ENCODE data around the gene ZNF24.

ZNF24 gene

GRCh38 chr18:35343936-35344735, at the start of gene ZNF24:
ZNF24 (minus strand) TSS chr18:35344420; CDS start chr18:35340650, 3,770 bp downstream.
- peak; percentile 95 for DNase-seq

DNA sequence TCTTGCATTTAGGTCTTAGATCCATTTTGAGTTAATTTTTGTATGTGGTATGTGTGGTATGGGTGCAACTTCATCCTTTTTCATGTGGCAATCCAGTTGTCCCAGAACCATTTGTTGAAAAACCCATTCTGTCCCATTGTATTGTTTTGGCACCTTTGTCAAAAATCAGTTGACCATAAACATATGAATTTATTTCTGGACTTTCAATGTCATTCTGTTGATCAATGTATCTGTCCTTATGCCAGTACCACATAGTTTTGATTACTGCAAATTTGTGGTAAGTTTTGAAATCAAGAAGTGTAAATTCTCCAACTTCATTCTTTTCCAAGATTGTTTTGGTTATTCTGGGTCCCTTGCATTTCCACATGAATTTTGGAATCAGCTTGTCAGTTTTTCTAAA, 49.5 kb upstream of the ZNF24 start:
- DNase-seq: no peak

DNA sequence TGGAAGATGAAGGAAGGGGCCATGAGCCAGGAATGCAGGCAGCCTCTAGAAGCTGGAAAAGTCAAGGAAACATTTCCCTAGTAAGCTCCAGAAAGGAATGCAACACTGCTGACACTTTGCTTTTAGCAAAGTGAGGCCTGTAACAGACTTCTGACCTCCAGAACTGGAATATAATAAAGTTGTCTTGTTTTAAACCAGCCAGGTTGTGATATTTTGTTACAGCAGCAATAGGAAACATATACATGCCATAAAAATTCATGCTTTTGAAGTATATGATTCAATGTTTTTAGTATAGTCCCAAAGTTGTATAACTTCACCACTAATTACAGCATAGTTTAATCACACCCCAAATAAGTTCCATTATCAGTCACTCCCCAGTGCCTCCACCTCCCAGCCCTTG, 48.2 kb upstream of the ZNF24 start:
- DNase-seq: no peak

DNA sequence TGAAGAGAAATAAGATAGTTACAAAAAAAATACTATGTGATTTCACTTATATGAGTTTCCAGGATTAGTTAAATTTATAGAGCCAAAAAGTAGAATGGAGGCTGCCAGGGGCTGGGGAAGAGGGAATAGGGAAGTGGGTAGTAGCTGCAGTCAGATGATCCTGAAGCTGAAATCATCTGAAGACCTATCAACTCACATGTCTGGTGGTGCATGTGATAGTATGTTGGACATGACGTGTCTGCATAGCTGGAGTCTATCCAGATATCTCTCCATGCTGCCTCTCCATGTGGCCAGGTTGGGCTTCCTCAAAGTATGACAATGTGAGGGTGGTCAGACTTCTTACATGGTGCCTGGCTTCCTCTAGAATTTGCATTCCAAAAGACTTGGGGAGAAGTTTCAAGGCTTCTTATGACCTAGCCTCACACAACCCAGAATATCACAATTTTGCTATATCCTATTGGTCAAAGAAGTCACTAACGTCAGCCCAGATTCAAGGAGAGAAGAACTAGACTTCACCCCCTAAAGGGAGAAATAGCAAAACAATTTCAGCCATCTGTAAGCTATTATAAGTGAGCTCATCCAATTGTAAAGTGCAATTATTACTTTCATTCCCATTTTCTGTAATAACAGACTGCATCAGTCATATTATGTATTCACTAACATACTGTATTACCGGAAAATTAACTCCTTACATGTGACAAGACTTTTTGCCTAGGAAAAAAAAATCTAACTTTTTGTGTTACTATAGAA, 46.9 kb upstream of the ZNF24 start:
- DNase-seq: no peak

DNA sequence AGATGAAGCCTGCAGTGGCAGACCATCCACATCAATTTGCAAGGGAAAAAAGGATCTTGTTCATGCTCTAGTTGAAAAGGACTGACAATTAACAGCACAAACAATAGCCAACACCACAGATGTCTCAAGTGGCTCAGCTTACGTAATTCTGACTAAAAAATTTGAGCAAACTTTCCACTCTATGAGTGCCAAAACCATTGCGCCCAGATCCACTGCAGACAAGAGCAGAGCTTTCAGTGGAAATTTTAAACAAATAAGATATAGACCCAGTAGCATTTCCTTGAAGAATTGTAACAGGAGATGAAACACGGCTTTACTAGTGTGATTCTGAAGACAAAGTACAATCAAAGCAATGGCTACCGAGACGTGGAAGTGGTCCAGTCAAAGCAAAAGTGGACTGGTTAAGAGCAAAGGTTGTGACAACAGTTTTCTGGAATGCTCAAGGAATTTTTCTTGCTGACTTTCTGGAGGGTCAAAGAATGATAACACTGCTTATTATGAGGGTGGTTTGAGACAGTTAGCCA, 44.9 kb upstream of the ZNF24 start:
- no peak for DNase-seq

DNA sequence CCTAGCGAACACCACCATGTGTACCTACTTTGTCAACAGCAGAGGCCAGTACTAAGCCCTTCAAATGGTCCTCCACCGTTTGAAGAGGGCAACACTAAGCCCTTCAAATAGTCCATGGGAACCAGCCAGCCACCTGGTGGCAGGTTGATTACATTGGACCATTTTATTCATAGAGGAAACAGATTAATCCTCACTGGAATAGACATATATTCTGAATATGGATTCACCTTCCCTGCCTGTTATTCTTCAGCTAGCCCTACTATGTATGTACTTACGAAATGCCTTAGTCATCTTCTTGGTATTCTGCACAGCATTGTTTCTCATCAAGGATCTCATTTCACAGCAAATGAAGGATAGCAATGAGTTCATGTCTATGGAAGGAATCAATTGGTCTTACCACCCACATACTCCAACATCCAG, 42.9 kb upstream of the ZNF24 start:
- DNase-seq: no peak

- peak; percentile 78 for DNase-seq
These were observed 42.4 kb upstream of the ZNF24 start for GRCh38 chr18:35386600-35387100.

DNA sequence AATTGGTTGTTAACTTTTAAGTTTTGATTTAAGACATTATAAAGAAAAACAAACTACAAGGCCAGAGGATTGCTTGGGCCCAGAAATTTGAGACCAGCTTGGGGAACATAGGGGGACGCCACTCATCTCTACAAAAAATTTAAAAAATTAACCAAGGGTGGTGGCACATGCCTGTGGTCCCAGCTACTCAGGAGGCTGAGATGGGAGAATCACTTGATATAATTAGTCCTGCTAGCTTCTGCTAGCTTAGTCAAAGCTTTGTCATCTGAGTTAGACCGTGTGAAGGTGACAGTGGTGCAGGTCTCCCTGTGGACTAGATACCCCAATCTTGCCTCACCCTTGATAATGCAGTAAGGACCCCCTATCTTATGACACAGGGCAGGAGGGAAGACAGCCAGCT, 38.9 kb upstream of the ZNF24 start:
- no peak for DNase-seq

DNA sequence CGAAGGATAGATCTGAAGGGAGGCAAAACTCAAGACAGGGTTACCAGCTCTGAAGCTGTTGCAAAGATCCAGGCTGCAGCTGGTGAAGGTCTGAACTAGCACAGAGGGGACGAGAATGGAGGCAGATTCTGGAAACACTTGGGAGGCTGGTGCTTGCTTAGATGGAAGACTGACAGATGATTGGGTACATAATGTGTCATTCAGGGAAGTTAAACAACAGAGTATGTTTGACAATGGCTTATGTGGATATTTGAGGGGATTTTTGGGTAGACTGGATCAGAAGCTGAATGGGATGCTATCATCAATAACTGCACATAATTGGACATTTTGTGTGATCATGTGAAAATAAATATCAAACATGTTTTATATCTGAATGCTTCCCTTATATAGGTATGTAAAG, 35.2 kb upstream of the ZNF24 start:
- no peak for DNase-seq

- no peak for DNase-seq
These were observed 34.3 kb upstream of the ZNF24 start for GRCh38 chr18:35378574-35378896.

- DNase-seq: no peak
These were observed 33.8 kb upstream of the ZNF24 start for GRCh38 chr18:35377875-35378573.

GRCh38 chr18:35376742-35377695, 32.8 kb upstream of the ZNF24 start, which contains the start of gene ZNF396:
ZNF396 (minus strand) TSS chr18:35377337; CDS start chr18:35374292, 3,045 bp downstream.
- peak; percentile 72 for DNase-seq

DNA sequence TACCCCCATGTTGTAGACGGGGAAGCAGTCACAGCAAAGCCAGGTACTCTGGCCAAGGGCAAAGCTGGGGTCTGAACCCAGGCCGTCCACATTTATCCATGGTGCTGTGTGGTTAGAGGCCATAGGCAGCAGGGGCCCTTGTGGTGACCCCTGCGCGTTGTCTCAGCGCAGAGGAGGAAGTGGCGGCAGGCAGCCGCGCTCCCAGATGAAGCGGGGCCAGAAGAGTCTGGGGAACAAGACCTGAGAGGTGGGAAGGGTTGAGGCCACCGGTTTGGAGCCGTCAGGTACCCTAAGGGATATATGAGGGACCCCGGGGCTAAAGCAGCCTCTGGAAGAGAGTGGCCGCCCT, 32.1 kb upstream of the ZNF24 start:
- peak; percentile 10 for DNase-seq

GRCh38 chr18:35374708-35375107, 30.5 kb upstream of the ZNF24 start:
- no peak for DNase-seq

GRCh38 chr18:35371412-35372195, 27.4 kb upstream of the ZNF24 start:
- DNase-seq: no peak

- DNase-seq: no peak
These were observed 24.9 kb upstream of the ZNF24 start for GRCh38 chr18:35369126-35369525.

DNA sequence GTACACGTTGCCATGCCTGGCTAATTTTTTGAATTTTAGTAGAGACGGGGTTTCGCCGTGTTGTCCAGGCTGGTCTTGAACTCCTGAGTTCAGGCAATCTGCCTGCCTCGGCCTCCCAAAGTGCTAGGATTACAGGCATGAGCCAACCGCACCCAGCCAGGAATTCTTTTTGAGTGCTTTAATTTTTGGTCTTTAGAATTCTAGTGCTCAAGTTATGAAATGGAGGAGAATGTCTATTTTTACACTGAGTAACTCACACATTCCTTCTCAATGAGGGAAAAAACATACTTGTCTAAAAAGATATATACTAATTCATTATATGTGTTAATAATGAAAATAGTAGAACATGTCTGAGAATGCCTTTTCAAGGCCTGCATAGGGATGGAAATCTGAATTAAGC, 24.4 kb upstream of the ZNF24 start:
- no peak for DNase-seq

DNA sequence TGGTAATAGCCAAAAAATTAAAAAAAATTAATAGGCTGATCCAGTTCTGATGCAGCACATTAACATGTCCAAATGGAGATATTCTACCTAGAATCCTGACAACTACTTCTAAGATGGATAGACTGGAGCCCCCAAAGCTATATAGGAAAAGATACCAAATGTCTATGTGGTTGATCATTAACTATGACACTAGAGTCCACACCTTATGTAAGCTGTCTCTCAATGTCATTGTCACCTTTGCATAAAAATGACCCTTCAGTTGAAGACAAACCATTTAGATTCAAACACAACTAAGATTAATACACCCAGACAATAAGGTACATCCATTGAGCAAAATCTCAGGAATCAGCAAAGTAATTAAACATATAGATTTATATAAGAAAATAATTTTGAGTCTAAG, 18.3 kb upstream of the ZNF24 start:
- no peak for DNase-seq

DNA sequence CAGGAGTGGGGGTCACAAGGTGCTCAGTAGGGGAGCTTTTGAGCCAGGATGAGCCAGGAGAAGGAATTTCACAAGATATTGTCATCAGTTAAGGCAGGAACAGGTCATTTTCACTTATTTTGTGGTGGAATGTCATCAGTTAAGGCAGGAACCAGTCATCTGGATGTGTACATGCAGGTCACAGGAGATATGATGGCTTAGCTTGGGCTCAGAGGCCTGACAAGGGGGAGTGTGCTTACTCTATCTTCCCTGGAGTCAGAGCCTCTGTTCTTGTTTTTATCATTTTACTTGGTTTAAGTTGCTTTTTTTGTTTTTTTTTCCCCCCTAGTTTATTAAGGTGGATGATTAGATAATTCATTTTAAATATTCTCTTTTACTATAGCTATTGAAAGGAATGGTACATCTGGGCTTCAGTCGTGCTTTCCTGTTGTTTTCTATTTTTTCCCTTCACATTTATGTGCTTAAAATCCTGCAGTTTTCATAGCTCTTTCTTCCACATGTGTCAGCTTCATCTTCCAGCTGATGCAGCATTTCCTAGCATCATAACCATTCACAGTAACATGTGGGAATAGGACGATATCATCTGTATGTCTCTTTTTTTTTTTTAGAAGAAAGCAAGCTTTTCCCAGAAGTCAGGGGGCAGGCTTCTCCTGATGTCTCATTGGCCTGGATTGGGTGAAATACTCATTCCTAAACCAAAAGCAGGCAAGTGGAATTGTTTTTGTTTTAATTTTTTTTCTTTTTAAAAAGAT, 17.5 kb upstream of the ZNF24 start:
- DNase-seq: no peak

DNA sequence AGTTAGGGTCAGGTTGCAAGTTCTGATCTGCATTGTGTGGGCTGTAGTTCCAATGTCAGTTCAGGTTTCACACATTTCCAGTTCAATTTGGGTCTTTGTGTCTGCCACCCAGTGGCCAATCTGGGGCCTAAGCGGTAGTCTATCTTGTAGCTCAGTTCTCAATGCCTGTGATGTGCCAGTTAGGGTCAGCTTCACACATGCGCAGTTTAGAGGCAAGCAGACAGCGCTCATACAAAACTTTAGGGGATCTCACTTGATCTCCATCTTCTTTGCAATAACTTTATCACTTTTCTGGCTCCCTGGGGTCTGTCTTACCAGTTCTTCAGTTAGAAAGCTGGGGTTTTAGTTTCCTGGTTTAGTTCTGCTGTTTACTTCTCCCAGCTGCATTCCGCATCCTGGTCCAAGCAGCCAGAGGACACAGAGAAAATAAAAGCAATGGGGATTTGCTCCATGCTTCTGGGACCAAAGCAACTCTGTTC, 11.0 kb upstream of the ZNF24 start:
- DNase-seq: peak; percentile 52
